Measurements from ENCODE around the gene MED13L.

MED13L gene

DNA sequence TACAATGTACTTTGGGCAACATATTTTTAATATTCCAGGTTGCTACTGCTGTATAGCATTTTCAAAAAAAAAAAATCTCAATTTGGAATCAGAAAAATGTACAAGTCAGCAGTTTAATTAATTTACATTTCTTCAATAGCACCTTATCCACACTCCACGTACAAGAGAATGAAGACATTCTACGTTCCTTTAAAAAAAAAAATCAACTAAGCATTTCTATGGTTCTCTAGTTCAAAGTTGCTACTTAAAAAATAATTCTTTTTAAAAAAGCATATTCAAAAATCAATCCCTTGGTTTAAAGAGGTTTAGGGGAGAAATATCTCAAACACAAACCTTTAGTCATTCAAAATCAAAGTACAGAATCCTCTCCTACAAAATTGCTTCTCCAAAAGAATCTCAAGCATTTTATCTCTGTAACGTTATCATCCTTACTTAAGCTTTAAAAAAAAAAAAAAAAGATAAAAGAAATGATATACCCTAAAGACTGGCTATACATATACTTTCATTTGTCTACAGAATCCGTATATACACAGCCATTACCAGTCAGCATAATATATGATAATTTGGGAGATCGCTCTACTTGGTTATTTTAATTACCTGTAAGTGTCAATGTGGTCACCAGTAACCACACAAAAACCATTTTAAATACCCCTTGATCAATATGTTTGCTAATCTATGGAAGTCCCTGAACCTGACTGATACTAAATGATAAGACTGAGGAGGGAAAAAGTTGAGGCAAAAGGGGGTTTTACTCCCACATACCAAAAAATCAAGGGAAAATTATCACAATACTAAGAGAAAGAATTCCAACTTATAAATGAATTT is 2.7 kb downstream of the MED13L start:
- no peak for DNase-seq

- no peak for DNase-seq
Measured at GRCh38 chr12:116273813-116274550, 3.5 kb downstream of the MED13L start.

GRCh38 chr12:116267948-116268347 is 9.5 kb downstream of the MED13L start:
- DNase-seq, result no peak

- DNase-seq, result no peak
Measured at GRCh38 chr12:116266631-116267349, 10.7 kb downstream of the MED13L start.

DNA sequence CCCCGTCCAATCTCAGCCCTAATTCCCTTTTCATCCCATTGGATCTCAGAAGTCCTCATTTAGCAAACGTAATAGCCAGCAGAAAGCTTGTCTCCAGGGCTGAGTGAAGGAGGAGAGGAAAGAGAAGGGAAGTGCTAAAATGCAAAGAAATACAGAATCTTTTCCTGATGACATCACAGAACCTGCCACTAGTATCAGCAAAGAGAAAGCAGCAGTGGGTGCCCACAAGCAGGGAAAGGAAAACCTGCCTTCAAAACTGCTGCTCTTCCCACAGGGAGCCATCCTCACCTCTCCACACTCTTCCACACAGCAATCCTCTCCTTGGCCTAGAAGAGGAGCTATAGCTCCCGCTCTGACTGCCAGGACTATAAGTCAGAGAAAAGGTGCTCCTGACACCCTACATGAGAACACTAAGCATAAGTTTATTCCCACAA is 11.3 kb downstream of the MED13L start:
- no peak for DNase-seq

- no peak for DNase-seq
Measured at GRCh38 chr12:116265351-116266147, 11.9 kb downstream of the MED13L start.

DNA sequence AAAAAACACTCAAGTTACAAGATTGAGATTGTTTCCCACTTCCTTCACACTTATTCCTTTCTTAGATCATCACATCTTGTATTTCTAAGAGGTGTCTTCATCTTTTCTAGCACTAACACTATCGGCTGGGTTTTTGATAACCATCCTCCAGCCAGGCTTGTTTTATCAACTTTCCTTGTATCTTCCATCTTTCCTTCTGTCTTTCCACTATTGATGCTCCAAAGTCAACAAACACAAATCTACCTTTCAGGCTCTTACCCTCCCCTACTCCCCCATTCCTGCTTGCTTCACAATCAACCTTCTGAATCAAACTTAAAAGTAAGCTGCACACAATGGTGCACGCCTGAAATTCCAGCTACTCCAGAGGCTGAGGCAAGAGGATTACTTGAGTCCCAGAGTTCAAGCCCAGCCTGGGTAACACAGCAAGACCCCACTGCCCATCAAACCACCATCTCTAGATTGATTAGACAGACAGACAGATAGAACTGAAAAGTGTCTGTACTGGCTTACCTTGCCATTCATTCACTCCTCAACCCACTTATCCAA is 12.9 kb downstream of the MED13L start:
- no peak for DNase-seq

DNA sequence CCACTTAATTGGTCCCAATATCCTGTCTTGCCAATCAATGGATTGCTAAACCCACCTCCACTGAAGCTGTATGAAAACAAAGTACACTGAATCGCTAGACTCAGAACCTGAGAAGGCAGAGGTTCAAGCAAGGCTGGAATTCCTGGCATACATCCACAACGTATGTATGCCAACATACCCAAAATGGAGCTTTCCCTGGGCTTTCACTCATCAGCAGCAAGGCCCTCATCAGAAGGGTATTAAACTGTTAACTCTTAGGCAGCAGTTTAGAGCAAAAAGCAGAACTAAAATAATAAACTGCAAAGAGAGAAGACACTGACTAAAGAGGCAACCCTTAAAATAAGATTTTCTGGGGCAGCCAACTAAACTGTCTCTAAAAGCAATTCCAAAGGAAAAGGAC is 13.6 kb downstream of the MED13L start:
- no peak for DNase-seq

- DNase-seq, result no peak
Measured at GRCh38 chr12:116263431-116263830, 14.1 kb downstream of the MED13L start.

DNA sequence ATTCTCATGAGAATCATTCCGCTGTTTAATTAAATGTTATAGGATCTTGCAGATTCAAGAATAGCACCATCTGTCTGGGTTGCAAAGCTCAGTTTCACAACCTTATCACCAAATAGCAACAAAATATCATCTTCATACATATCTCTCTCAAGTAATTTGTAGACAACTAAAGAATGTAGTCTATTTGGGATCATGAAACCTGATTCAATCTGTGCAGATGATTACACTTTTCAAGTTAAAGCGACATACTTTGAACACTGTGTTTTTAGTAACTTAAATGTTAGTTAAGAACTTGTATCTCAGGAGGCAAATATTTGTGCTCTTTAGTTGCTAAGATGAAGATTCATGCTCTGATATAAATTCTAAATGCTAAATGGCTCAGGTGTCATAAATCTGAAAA is 14.8 kb downstream of the MED13L start:
- no peak for DNase-seq

- DNase-seq, result no peak
Measured at GRCh38 chr12:116261525-116262100, 15.9 kb downstream of the MED13L start.

GRCh38 chr12:116259800-116260577 is 17.5 kb downstream of the MED13L start:
- no peak for DNase-seq

DNA sequence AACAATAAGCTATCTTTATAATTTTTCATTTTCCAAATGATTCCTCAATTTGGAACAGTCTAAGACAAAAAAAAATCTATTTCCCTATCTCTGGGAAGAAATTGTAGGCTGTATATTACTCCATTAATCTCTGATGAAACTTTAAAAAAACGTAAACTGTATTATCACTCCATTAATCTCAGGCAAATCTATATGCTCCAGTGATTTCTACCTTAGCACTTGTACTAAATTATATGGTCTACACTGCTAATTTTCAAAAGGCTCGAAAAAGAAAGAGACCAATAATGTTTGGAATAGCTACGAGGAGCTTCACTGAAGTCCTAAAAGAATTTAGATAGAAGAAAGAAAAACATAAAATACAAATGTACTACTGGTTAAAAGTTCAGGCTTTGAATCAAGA is 19.7 kb downstream of the MED13L start:
- DNase-seq, result no peak

GRCh38 chr12:116257215-116257614 is 20.3 kb downstream of the MED13L start:
- peak; percentile 66 for DNase-seq

DNA sequence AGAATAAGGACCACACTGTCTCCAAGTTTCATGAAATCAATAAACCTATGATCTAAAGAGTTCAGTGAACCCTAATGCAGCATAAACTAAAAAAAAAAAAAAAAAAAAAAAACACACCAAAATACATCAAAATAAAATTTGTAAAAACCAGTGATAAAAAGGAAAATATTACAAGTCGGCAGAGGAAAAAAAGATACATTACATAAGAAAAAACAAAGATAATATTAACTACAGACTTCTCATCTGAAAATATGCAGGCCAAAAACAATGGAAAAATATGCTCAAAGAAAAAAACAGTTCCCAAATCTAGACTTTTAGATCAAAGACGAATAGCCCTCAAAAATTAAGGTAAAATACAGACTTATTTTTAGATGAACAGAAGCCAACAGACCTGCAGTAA is 27.6 kb downstream of the MED13L start:
- DNase-seq, result no peak

- no peak for DNase-seq
Measured at GRCh38 chr12:116248930-116249329, 28.6 kb downstream of the MED13L start.

- no peak for DNase-seq
Measured at GRCh38 chr12:116248433-116248832, 29.1 kb downstream of the MED13L start.

DNA sequence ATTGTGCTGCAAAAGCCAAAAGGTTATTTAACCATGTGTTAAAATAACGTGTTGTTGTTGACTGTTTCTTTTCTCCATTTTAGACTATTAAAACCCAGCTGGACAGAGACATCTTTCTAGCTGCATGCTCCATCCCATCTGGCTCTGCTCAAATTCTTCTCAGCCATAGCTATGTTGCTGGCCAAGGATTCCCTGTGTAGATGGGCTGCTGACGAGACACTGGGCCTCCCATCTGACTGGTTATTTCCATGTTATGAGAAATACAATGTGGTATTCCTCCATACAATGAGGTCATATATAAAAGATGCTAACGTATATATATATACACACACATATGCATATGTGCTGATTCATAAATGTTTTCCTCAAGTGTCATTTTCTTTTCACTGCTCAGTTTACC is 30.1 kb downstream of the MED13L start:
- no peak for DNase-seq

GRCh38 chr12:116246490-116247179 is 30.9 kb downstream of the MED13L start:
- DNase-seq, result no peak

DNA sequence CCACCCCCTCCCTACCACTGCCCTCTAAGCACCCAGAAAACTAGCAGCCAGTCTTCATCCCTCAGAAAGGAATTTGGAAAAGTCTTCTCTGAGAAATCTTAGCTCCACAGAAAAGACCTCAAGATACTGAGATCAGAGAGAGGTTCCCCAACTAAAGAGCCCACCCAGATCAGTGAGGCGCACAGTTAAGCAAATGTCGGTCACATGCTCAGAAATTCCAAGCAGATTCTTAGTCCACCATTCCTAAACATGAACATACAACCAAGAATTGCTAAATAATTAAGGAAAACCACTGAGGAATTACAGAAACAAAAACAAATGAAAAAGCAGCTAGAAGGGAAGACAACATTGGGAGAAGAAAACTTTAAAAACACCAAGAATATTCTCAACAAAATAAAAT is 32.3 kb downstream of the MED13L start:
- DNase-seq, result no peak
